K562 (cell line): ENCODE data around the gene MCEMP1. TPM values are rescaled to one million over a fixed set of nuclear protein-coding genes. Genes with fewer than 3 reads are reported as not detected.

Experiments
- ATAC-seq: fragments of 200-7000 bp; cut with Tn5 transposase; 3 replicates; pipeline ENCODE4 v1.9.1; 2020; ENCODE audit warnings: moderate library complexity
- BruUV-seq: library from RNA; stranded (reverse); fragments of 400-500 nt; replicated peaks from 2 replicates; lab custom pipeline; 2021; lab: Mats Ljungman, UMichigan
- CTCF ChIA-PET: fragments of 300-600 bp; formaldehyde crosslinking; extraction: SDS; loops from one replicate; lab custom pipeline; 2021; ENCODE audit warnings: low intra/inter-chr PET ratio; lab: Yijun Ruan, JAX
- POLR2A ChIA-PET: fragments of 300-600, 350-650 bp; sonication (Branson Sonifier 250); formaldehyde crosslinking; extraction: SDS; loops from one replicate; lab custom pipeline; 2021; ENCODE audit warnings: antibody characterized with exemption, inconsistent platforms; lab: Yijun Ruan, JAX
- DNase-seq, 4 experiments: peaks; one replicate each; pipeline versions ENCODE4 v3.0.0 to v3.0.0-alpha.2; 2011 to 2018; ENCODE audit warnings: low spot score in 3 of 4, mixed read lengths in 3 of 4; ENCODE audit errors: extremely low read depth in 1 of 4
- FAIRE-seq: peaks from 2 replicates; lab custom pipeline; 2011; peaks lifted over from hg19 to GRCh38; lab: Jason Lieb, UNC
- H2AFZ ChIP-seq: 2 replicates; pipeline ENCODE4 v1.6.0; 2011; ENCODE audit warnings: low read depth, low read length, control low read depth, inconsistent platforms
- H3K27ac ChIP-seq: fragments of 200-600 bp; 3 replicates; pipeline ENCODE4 v1.8.0; 2011; ENCODE audit warnings: low read depth, mild to moderate bottlenecking, control low read depth, inconsistent platforms, low read length, moderate library complexity, mixed read lengths; ENCODE audit errors: extremely low read depth
- H3K27me3 ChIP-seq, 2 experiments: fragments of 300-600 bp in 1 of 2; 2 replicates in 1 of 2; 3 replicates in 1 of 2; pipeline versions ENCODE4 v1.6.0 to v1.8.0; 2011; ENCODE audit warnings: inconsistent platforms in 2 of 2, low read length in 2 of 2, mild to moderate bottlenecking in 1 of 2, mixed read lengths in 1 of 2, moderate library complexity in 1 of 2; ENCODE audit not compliant: control insufficient read depth in 2 of 2, insufficient read depth in 2 of 2
- H3K36me3 ChIP-seq: fragments of 300-600 bp; 3 replicates; pipeline ENCODE4 v1.8.0; 2011; ENCODE audit warnings: mild to moderate bottlenecking, low read length, inconsistent platforms; ENCODE audit not compliant: control insufficient read depth, insufficient read depth
- H3K4me1 ChIP-seq, 2 experiments: fragments of 200-600 bp in 1 of 2; replicated peaks in 1 of 2; 2 replicates in 1 of 2; 3 replicates in 1 of 2; pipeline versions ENCODE4 v1.5.1 to v1.8.0; 2011; ENCODE audit warnings: inconsistent platforms in 2 of 2, low read length in 2 of 2, mild to moderate bottlenecking in 1 of 2, mixed read lengths in 1 of 2, moderate library complexity in 1 of 2; ENCODE audit not compliant: control insufficient read depth in 2 of 2, insufficient read depth in 2 of 2
- H3K4me2 ChIP-seq: 2 replicates; pipeline ENCODE4 v1.6.1; 2011; ENCODE audit warnings: low read length, control low read depth, inconsistent platforms, mixed read lengths; ENCODE audit not compliant: insufficient read depth
- H3K4me3 ChIP-seq: fragments of 200-600 bp; sonication (generic), shearing (Covaris generic); 2 replicates; pipeline ENCODE4 v1.5.1; 2016; ENCODE audit warnings: control low read depth, inconsistent platforms
- H3K79me2 ChIP-seq: fragments of 200-600 bp; 3 replicates; pipeline ENCODE4 v1.8.0; 2011; ENCODE audit warnings: low read length, inconsistent platforms; ENCODE audit not compliant: control insufficient read depth, insufficient read depth
- H3K9ac ChIP-seq, 2 experiments: 2 replicates each; pipeline versions ENCODE4 v1.6.0 to v1.6.1; 2011; ENCODE audit warnings: low read depth in 2 of 2, low read length in 2 of 2, control low read depth in 1 of 2, inconsistent platforms in 1 of 2, mild to moderate bottlenecking in 1 of 2, mixed read lengths in 1 of 2; ENCODE audit not compliant: insufficient read depth in 1 of 2
- H3K9me1 ChIP-seq: one replicate; pipeline ENCODE4 v1.6.0; 2011; ENCODE audit warnings: inconsistent platforms, mild to moderate bottlenecking, low read length, moderate library complexity; ENCODE audit not compliant: control insufficient read depth, insufficient read depth
- H3K9me3 ChIP-seq: replicated peaks from 2 replicates; pipeline ENCODE4 v1.5.1; 2011; ENCODE audit warnings: low read depth, low read length, inconsistent platforms; ENCODE audit not compliant: control insufficient read depth, insufficient read depth
- H4K20me1 ChIP-seq: replicated peaks from 2 replicates; pipeline ENCODE4 v1.6.1; 2011; ENCODE audit warnings: low read length, inconsistent platforms, mixed read lengths; ENCODE audit not compliant: control insufficient read depth, insufficient read depth
- ADNP ChIP-seq: fragments of 200-800 bp; sonication (Bioruptor generic); IDR thresholded peaks from 2 replicates; pipeline ENCODE4 v1.6.1; 2016; ENCODE audit warnings: missing genetic modification characterization, missing compliant biosample characterization
- CBX3 ChIP-seq, 2 experiments: IDR thresholded peaks; 1 replicate in 1 of 2; 2 replicates in 1 of 2; pipeline ENCODE4 v1.6.1; 2012; ENCODE audit warnings: inconsistent platforms in 2 of 2, low read length in 2 of 2, borderline replicate concordance in 1 of 2, control low read depth in 1 of 2
- CHD2 ChIP-seq: IDR thresholded peaks from 2 replicates; pipeline ENCODE4 v1.6.1; 2011; ENCODE audit warnings: low read depth, low read length
- FOXP4 ChIP-seq: sonication (generic); formaldehyde crosslinking; IDR thresholded peaks from 2 replicates; pipeline ENCODE4 v1.8.0; 2022; ENCODE audit warnings: mild to moderate bottlenecking, missing genetic modification reagents, borderline replicate concordance
- HMGN3 ChIP-seq: IDR thresholded peaks from 2 replicates; pipeline ENCODE4 v1.6.1; 2011; ENCODE audit warnings: borderline replicate concordance, low read depth, mild to moderate bottlenecking, mixed read lengths, low read length; ENCODE audit not compliant: insufficient read length; ENCODE audit errors: extremely low read depth
- JUN ChIP-seq, 2 experiments: sonication (generic) in 1 of 2; formaldehyde crosslinking in 1 of 2; IDR thresholded peaks; 2 replicates each; pipeline versions ENCODE4 v1.6.1 to v1.8.0; 2012 to 2022; ENCODE audit warnings: borderline replicate concordance in 2 of 2, mild to moderate bottlenecking in 2 of 2, improper control_type of control experiment in 1 of 2, low read depth in 1 of 2, low read length in 1 of 2, missing genetic modification reagents in 1 of 2
- MYNN ChIP-seq, 2 experiments: sonication (generic); formaldehyde crosslinking in 1 of 2; IDR thresholded peaks; 2 replicates each; pipeline versions ENCODE4 v1.5.0 to v1.6.1; 2016 to 2020; ENCODE audit warnings: antibody characterized with exemption in 1 of 2, missing genetic modification reagents in 1 of 2
- NFIC ChIP-seq: fragments of 450-650 bp; IDR thresholded peaks from 2 replicates; pipeline ENCODE4 v1.6.1; 2017; ENCODE audit warnings: mild to moderate bottlenecking, inconsistent platforms
- POLR2A ChIP-seq: fragments of 450-650 bp; conservative IDR thresholded peaks from 2 replicates; pipeline ENCODE4 v1.6.1; 2016
- RBM25 ChIP-seq: fragments of 200-400 bp; formaldehyde crosslinking; IDR thresholded peaks from 2 replicates; pipeline ENCODE4 v1.6.1; 2018; ENCODE audit warnings: low read length, low read depth, moderate library complexity; ENCODE audit not compliant: severe bottlenecking
- RFX7 ChIP-seq: fragments of 250-450 bp; sonication (Bioruptor Pico); IDR thresholded peaks from 2 replicates; pipeline ENCODE4 v1.5.1; 2021; ENCODE audit warnings: mild to moderate bottlenecking
- RNF2 ChIP-seq: sonication (generic); IDR thresholded peaks from 2 replicates; pipeline ENCODE4 v1.6.1; 2016
- SMARCA5 ChIP-seq: fragments of 450-650 bp; IDR thresholded peaks from 2 replicates; pipeline ENCODE4 v1.6.1; 2016
- SP2 ChIP-seq: IDR thresholded peaks from 2 replicates; pipeline ENCODE4 v1.6.1; 2011; ENCODE audit warnings: mild to moderate bottlenecking, low read depth, low read length, moderate library complexity; ENCODE audit not compliant: poor library complexity, severe bottlenecking; ENCODE audit errors: extremely low read depth
- SREBF2 ChIP-seq: sonication (generic); formaldehyde crosslinking; IDR thresholded peaks from 2 replicates; pipeline ENCODE4 v1.4.0; 2020; ENCODE audit warnings: mild to moderate bottlenecking, missing genetic modification reagents
- STAT5A ChIP-seq: IDR thresholded peaks from 2 replicates; pipeline ENCODE4 v1.6.1; 2012; ENCODE audit warnings: low read length, inconsistent platforms, borderline replicate concordance
- SUPT5H ChIP-seq: fragments of 450-650 bp; IDR thresholded peaks from 2 replicates; pipeline ENCODE4 v1.6.1; 2016
- ZFX ChIP-seq: sonication (generic); formaldehyde crosslinking; IDR thresholded peaks from 2 replicates; pipeline ENCODE4 v1.8.0; 2022; ENCODE audit warnings: mild to moderate bottlenecking, missing genetic modification reagents, moderate library complexity
- ZNF24 ChIP-seq: fragments of 450-650 bp; IDR thresholded peaks from 2 replicates; pipeline ENCODE4 v1.6.1; 2016
- ZNF431 ChIP-seq: sonication (generic); formaldehyde crosslinking; IDR thresholded peaks from 2 replicates; pipeline ENCODE4 v1.8.0; 2022; ENCODE audit warnings: mild to moderate bottlenecking, missing genetic modification reagents
- ZNF583 ChIP-seq: fragments of 250-450 bp; sonication (Bioruptor Pico); IDR thresholded peaks from 2 replicates; pipeline ENCODE4 v1.4.0; 2020
- WGBS: fragments of 100-300 bp; shearing (Covaris generic); methylation state at CpG from one replicate; pipeline ENCODE4 v1.1.6; 2016; ENCODE audit warnings: low coverage, mixed read lengths; ENCODE audit not compliant: insufficient coverage; ENCODE audit errors: missing lambda C conversion rate; 5-methylcytosine and 5-hydroxymethylcytosine counted together
- in situ Hi-C: fragments of 300-500 bp; cut with MboI; formaldehyde crosslinking; loops from 4 replicates; pipeline ENCODE4 v1.15.0; 2018; ENCODE audit warnings: inconsistent platforms, mixed read lengths
- intact Hi-C: fragments of 100-400 bp; cut with micrococcal nuclease; formaldehyde crosslinking; loops from 2 replicates; pipeline ENCODE4 v1.14.2; 2022
- polyA plus RNA-seq, 8 experiments: library from polyadenylated mRNA; depleted of rRNA in 4 of 8; stranded (reverse) in 5 of 8; unstranded in 3 of 8; fragments of >200 nt; fragmentation: Nextera tagmentation in 2 of 8; fragmentation: Illumina TruSeq in 1 of 8; extraction: Ambion mirVana in 2 of 8; extraction: Trizol in 1 of 8; gene quantifications; 2 replicates each; pipeline versions ENCODE4 v1.2.1 to v1.2.3, GENCODE V29; 2011 to 2014; ENCODE audit warnings: inconsistent platforms in 1 of 8, missing spikeins in 1 of 8
- total RNA-seq, 7 experiments: library from RNA; depleted of rRNA in 6 of 7; stranded (reverse); fragments of >200 nt in 6 of 7; fragmentation: Illumina TruSeq in 2 of 7; extraction: Trizol in 2 of 7; gene quantifications; 2 replicates each; pipeline versions ENCODE4 v1.2.1 to v1.2.3, GENCODE V29; 2011 to 2021; ENCODE audit warnings: low replicate concordance in 1 of 7

Gene MCEMP1
- total and polyA plus RNA-seq, 9 of the 15 experiments (the other 6 are each of a cell fraction or from before 2014, with no cell fraction given), result 0.11 to 1.8 (median 0.51) TPM

GRCh38 chr19:7648265-7649014, 28.4 kb upstream of the MCEMP1 start:
- peaks cover 2 to 38% of the 10 kb centered on the region in 2 experiments; a peak in 4 of 5 replicates for H3K4me1 ChIP-seq
- H3K4me3 ChIP-seq, result no peak overlapping the region
- intact Hi-C loops (no loop called here), in situ Hi-C loops (no loop called here)
- peaks cover 5% of the 10 kb centered on the region for H4K20me1 ChIP-seq
- no peak overlapping the region for H3K27ac ChIP-seq
- no peaks in the 10 kb centered on the region for H3K9me1 ChIP-seq
- no peak for DNase-seq
- ChIA-PET CTCF (no interaction called here), POLR2A (interaction anchor here (0.5 to 2.9 kb wide), 4 partner anchors 11 to 20 kb away, joined by 3 to 18 read pairs (median 3); partner anchors contain the start of genes RETN and STXBP2)
- BruUV-seq, result no TSS peak
- ATAC-seq, result no peak
- no peak overlapping the region for H2AFZ ChIP-seq
- no peaks in the 10 kb centered on the region for H3K79me2 ChIP-seq
- no peak overlapping the region for H3K9ac ChIP-seq
- 58% methylated on average over 14 of the region's 15 CpGs for WGBS
- H3K36me3 ChIP-seq, result peaks cover 32% of the 10 kb centered on the region; the same call in 2 of the 3 replicates
- H3K27me3 ChIP-seq, result no peaks in the 10 kb centered on the region
- no peak overlapping the region for H3K4me2 ChIP-seq
- FAIRE-seq, result peak; percentile 64
- H3K9me3 ChIP-seq, result no peaks in the 10 kb centered on the region
- peak; percentile 47; the same call in 1 of the 2 replicates for TF ChIP-seq POLR2A
- no peak for TF ChIP-seq CBX3 (IDR thresholded peaks at IDR 0.05; ENCODE audit: borderline replicate concordance in 1 of 2, low read length in 2 of 2)
- TF ChIP-seq NFIC, result no peak
- TF ChIP-seq JUN (IDR thresholded peaks at IDR 0.05; ENCODE audit: borderline replicate concordance, low read depth, low read length), result no peak
- TF ChIP-seq JUN (CRISPR knock-in tag; IDR thresholded peaks at IDR 0.05; ENCODE audit: borderline replicate concordance), result 0 out of 2 replicates have a peak, but pooled peaks have one; percentile 27
- no peak for TF ChIP-seq CHD2
- no peak for TF ChIP-seq STAT5A
- TF ChIP-seq HMGN3, result no peak
- TF ChIP-seq ZNF583, result no peak
- no peak for TF ChIP-seq RNF2
- 0 out of 2 replicates have a peak, but pooled peaks have one; percentile 5 for TF ChIP-seq MYNN (IDR thresholded peaks at IDR 0.05)
- TF ChIP-seq MYNN (CRISPR knock-in tag; IDR thresholded peaks at IDR 0.05), result no peak
- 0 out of 2 replicates have a peak, but pooled peaks have one; percentile 33 for TF ChIP-seq ZNF431
- TF ChIP-seq FOXP4 (CRISPR knock-in tag), result no peak
- no peak for TF ChIP-seq SP2
- TF ChIP-seq ZNF24, result no peak
- no peak for TF ChIP-seq RFX7 (CRISPR knock-in tag)
- TF ChIP-seq SMARCA5, result peak; percentile 28; the same call in 1 of the 2 replicates
- no peak for TF ChIP-seq SREBF2 (CRISPR knock-in tag)
- peak; percentile 70 for TF ChIP-seq SUPT5H
- no peak for TF ChIP-seq ZFX (CRISPR knock-in tag)
- peak; percentile 83 for TF ChIP-seq RBM25
- peak; percentile 64 for TF ChIP-seq ADNP (tag)
